ENCODE measurements around the gene PNPLA7. TPM values are rescaled to one million over a fixed set of nuclear protein-coding genes. Genes with fewer than 3 reads are reported as not detected.

Gene PNPLA7
- total and polyA plus RNA-seq, 2 donors (not counting 1 experiment from before 2014, with no cell fraction given): 18.7 to 29.9 TPM

GRCh38 chr9:137487454-137488326 is 62.5 kb downstream of the PNPLA7 start:
- Mint-ChIP-seq H3K27me3 (no peaks in the 10 kb centered on the region), H3K4me3 (no peak overlapping the region), H3K9me3 (ENCODE audit: insufficient read depth) (no peaks in the 10 kb centered on the region), H3K27ac (no peak overlapping the region), H3K4me1 (no peaks in the 10 kb centered on the region)
- ChIA-PET POLR2A (no interaction called here), CTCF (no interaction called here)
- Histone ChIP-seq H3K36me3 (replicated peaks in 1 of 2; ENCODE audit: control extremely low read depth in 1 of 2, control insufficient read depth in 1 of 2, extremely low read depth in 1 of 2, insufficient read depth in 2 of 2, low read length in 1 of 2) (peaks cover 0 to 11% of the 10 kb centered on the region in 2 experiments), H3K4me2 (replicated peaks; ENCODE audit: low read depth, low read length, poor library complexity, severe bottlenecking) (no peak overlapping the region), H3K27me3 (replicated peaks in 1 of 4; ENCODE audit: control extremely low read depth in 1 of 4, control insufficient read depth in 3 of 4, insufficient read depth in 4 of 4, low read length in 3 of 4) (no peaks in the 10 kb centered on the region), H3K4me3 (ENCODE audit: control extremely low read depth in 1 of 5, extremely low read depth in 1 of 5, insufficient read depth in 1 of 5, low read depth in 2 of 5, low read length in 4 of 5) (no peak overlapping the region), H3K27ac (ENCODE audit: low read length in 2 of 2) (no peak overlapping the region), H3K4me1 (ENCODE audit: control insufficient read depth in 2 of 2, insufficient read depth in 2 of 2, low read length in 2 of 2) (no peaks in the 10 kb centered on the region), H2AFZ (ENCODE audit: insufficient read depth, low read depth, low read length, poor library complexity, severe bottlenecking) (no peak overlapping the region), H3K9ac (ENCODE audit: low read length) (no peak overlapping the region), H4K20me1 (ENCODE audit: control insufficient read depth, insufficient read depth, low read length, poor library complexity, severe bottlenecking) (no peaks in the 10 kb centered on the region), H3K9me3 (ENCODE audit: control extremely low read depth in 1 of 3, control insufficient read depth in 2 of 3, insufficient read depth in 1 of 3, low read length in 2 of 3) (no peaks in the 10 kb centered on the region), H3K79me2 (ENCODE audit: control insufficient read depth, insufficient read depth, low read length) (no peaks in the 10 kb centered on the region)
- 94% methylated on average over 39 of the region's 41 CpGs for WGBS (ENCODE audit: insufficient coverage)
- intact Hi-C loops (cut with micrococcal nuclease): no loop called here
- ATAC-seq (ENCODE audit: low read depth) (no peak), DNase-seq (no peak)
- no peak for TF ChIP-seq EZH2 (IDR thresholded peaks at IDR 0.05; ENCODE audit: borderline replicate concordance, insufficient read depth, low read depth, low read length, poor library complexity, severe bottlenecking)
- no peak for TF ChIP-seq CTCF (IDR thresholded peaks at IDR 0.05)

Measured in B cell (primary cell).